ENCODE data around the gene TMEM39B. TPM values are rescaled to one million over a fixed set of nuclear protein-coding genes. Genes with fewer than 3 reads are reported as not detected.

Gene TMEM39B
- total RNA-seq, 1 experiment from 2014 or later: 18.8 TPM

GRCh38 chr1:32032275-32032615 is 40.5 kb upstream of the TMEM39B start:
- no peak overlapping the region for H3K4me3 Mint-ChIP-seq
- H3K36me3 Mint-ChIP-seq: peaks cover 58% of the 10 kb centered on the region
- no peaks in the 10 kb centered on the region for H3K4me1 Mint-ChIP-seq
- no peaks in the 10 kb centered on the region for H3K9me3 Mint-ChIP-seq
- TF ChIP-seq CBFB (CRISPR knock-in tag; IDR thresholded peaks at IDR 0.05; ENCODE audit: low read depth) (no peak), ATF2 (CRISPR knock-in tag; IDR thresholded peaks at IDR 0.05; ENCODE audit: borderline replicate concordance, low read depth) (no peak), SMAD3 (CRISPR knock-in tag; IDR thresholded peaks at IDR 0.05; ENCODE audit: borderline replicate concordance) (no peak), MXD4 (CRISPR knock-in tag; IDR thresholded peaks at IDR 0.05; ENCODE audit: borderline replicate concordance) (no peak), CDX4 (CRISPR knock-in tag; IDR thresholded peaks at IDR 0.05; ENCODE audit: borderline replicate concordance) (no peak), ZNF317 (CRISPR knock-in tag; IDR thresholded peaks at IDR 0.05; ENCODE audit: borderline replicate concordance, low read depth) (no peak), TCF7 (CRISPR knock-in tag; IDR thresholded peaks at IDR 0.05; ENCODE audit: low read depth) (no peak), CTCF (IDR thresholded peaks at IDR 0.05) (no peak), ATF3 (CRISPR knock-in tag; conservative IDR thresholded peaks at IDR 0.05) (no peak), ESRRA (CRISPR knock-in tag; IDR thresholded peaks at IDR 0.05; ENCODE audit: borderline replicate concordance) (no peak)
- ATAC-seq (no peak), DNase-seq (ENCODE audit: low spot score) (no peak)
- H3K27ac Mint-ChIP-seq: no peak overlapping the region
- ChIA-PET CTCF (interaction anchor here (1.8 kb wide), 1 partner anchor 41 kb away, joined by 7 read pairs; the partner anchor contains the start of gene TMEM39B), POLR2A (no interaction called here)
- H3K27me3 Mint-ChIP-seq (ENCODE audit: low read depth): no peaks in the 10 kb centered on the region

- no peak for TF ChIP-seq CREM (CRISPR knock-in tag; IDR thresholded peaks at IDR 0.05)
- no peak for TF ChIP-seq PREB (CRISPR knock-in tag; IDR thresholded peaks at IDR 0.05; ENCODE audit: borderline replicate concordance)
- TF ChIP-seq CDX4 (CRISPR knock-in tag; IDR thresholded peaks at IDR 0.05; ENCODE audit: borderline replicate concordance): no peak
- no peak for TF ChIP-seq TCF7 (CRISPR knock-in tag; IDR thresholded peaks at IDR 0.05; ENCODE audit: low read depth)
- TF ChIP-seq NFATC4 (CRISPR knock-in tag; IDR thresholded peaks at IDR 0.05): no peak
- no peak for TF ChIP-seq IRF1 (CRISPR knock-in tag; IDR thresholded peaks at IDR 0.05)
- TF ChIP-seq SP1 (CRISPR knock-in tag; conservative IDR thresholded peaks at IDR 0.05): no peak
- no peak for TF ChIP-seq MLX (CRISPR knock-in tag; IDR thresholded peaks at IDR 0.05)
- TF ChIP-seq NR2C2 (CRISPR knock-in tag; IDR thresholded peaks at IDR 0.05): no peak
- no peak for TF ChIP-seq ZNF219 (CRISPR knock-in tag; IDR thresholded peaks at IDR 0.05; ENCODE audit: borderline replicate concordance)
- TF ChIP-seq USF2 (CRISPR knock-in tag; IDR thresholded peaks at IDR 0.05): no peak
- TF ChIP-seq ZNF671 (CRISPR knock-in tag; IDR thresholded peaks at IDR 0.05): no peak
- no peak for TF ChIP-seq USF1 (CRISPR knock-in tag; IDR thresholded peaks at IDR 0.05)
- Mint-ChIP-seq H3K36me3 (peaks cover 82% of the 10 kb centered on the region), H3K4me3 (no peak overlapping the region), H3K9me3 (no peaks in the 10 kb centered on the region), H3K4me1 (no peaks in the 10 kb centered on the region), H3K27ac (peak overlapping the region; percentile 38; the same call in 1 of the 2 replicates), H3K27me3 (ENCODE audit: low read depth) (no peaks in the 10 kb centered on the region)
- ChIA-PET CTCF (interaction anchor here (0.7 to 1.4 kb wide), 5 partner anchors 27 to 74 kb away, joined by 3 to 4 read pairs (median 3); partner anchors contain the start of gene TMEM39B), POLR2A (no interaction called here)
- no peak for DNase-seq (ENCODE audit: low spot score)
- peak; percentile 26; the same call in 1 of the 2 replicates for ATAC-seq
Measured at GRCh38 chr1:32035119-32035518, 37.6 kb upstream of the TMEM39B start.
